Measurements from ENCODE around the gene PML.
"Not testable (repeated sequence)": the region's sequence is repeated elsewhere in the genome, so short reads cannot be mapped to it uniquely, and the experiment has no call there.

Gene PML

DNA sequence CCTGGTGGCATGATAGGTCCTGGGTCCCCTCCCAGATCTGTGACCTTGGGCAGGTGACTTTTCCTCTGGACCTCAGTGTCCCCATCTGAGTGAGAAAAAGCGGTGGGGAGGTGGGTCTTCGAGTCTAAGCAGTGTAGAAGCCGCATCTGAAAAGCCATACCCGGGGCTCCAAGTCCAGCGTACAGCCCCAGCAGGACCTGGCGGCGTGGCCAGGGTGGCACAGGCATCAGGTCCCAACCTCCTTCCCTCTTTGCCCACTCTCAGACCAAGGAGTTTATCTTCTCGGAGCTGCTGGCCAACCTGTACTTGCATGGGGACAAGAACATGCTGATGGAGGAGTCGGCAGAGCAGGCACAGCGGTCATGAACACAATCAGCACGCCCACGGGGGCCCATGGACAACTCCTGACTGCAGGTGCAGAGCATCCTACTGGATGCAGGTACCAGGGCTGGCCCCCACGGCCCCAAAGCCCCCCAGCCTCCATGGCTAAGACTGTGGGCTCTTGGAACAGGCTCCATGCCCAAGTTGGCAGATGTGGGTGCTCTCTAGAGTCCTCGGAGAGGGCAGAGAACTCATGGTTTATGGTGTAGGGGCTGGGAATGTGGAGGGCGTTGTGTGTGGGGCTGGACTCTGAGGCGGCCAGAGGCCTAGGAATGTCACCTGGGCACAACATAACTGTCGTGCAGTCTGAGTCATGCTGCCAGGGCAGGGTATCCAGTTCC, 69.1 kb downstream of the PML start:
- DNase-seq: not testable (repeated sequence)

DNA sequence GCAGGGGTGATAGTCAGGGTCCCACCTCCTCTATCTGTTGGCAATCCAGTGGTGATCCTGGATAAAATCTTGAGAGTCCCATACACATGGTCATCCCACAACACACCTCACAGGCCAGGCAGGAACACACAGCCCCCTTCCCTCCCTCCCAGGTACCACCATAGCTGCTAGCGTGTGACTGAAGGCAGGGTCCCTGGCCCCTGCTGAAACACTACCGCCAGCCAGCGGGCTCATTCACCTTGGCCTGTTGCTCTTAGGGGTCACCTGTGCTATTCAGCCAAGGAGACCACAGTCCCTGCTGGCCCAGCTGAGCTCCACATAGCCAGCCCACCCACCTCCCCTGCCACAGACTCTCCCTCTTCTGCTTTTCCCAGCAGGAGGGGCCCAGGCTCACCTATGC, 69.7 kb downstream of the PML start:
- not testable (repeated sequence) for DNase-seq

DNA sequence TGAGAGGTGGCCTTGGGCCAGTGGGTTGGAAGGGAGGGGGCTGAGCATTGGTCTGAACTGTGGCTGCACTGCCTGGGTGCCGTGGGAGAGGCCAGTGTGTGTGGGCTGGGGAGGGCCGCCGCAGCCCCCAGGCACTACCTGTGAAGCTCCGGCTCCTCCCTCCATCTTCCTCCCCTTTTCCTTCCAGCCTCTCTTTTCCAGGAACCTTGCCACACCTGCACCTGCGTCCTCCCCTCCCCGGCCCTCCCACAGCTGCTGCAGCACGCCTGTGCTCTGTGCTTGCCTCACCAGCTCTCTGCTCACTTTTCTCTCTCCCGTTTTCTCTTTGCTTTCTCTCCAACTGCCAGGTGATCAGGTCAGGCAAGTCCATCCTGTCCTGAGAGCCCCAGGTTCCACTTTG, 70.3 kb downstream of the PML start:
- not testable (repeated sequence) for DNase-seq

DNA sequence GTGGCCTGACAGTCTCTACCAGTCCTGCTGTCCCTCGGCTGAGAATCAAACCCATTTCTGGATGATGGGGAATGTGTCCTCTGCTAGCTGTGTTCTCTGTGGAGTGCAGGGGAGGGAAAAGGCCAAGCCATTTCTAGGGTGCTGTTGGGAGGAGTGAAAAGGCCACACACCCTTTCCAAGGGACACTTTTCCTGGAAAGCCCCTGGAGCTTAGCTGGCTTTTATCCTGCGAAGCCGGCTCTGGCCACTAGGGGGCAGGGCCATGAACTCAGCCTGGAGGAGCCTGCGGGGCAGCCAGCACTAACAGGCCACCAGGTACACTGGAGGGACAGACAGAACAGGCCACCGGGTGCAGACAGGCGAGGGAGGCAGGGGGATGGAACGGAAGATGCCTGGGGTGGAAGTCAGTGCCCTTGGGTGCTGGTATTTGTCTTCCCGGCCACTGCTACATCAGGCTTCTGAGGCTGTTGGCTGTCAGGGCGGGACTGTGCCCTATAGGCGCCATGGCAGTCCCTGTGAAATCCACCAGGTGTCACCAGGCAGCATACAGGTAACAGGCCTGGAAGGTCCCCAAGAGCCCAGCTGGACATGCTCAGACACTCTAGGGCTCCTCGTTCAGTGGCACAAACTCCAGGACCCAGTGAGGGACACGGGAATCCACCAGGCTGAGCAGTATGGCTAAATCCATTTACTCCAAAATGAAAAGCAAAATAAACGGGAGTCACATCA, 71.3 kb downstream of the PML start:
- peak; percentile 48 for DNase-seq

- DNase-seq: not testable (repeated sequence)
These were observed 77.1 kb downstream of the PML start for GRCh38 chr15:74071645-74072044.

GRCh38 chr15:74072132-74072531, 77.6 kb downstream of the PML start:
- not testable (repeated sequence) for DNase-seq

DNA sequence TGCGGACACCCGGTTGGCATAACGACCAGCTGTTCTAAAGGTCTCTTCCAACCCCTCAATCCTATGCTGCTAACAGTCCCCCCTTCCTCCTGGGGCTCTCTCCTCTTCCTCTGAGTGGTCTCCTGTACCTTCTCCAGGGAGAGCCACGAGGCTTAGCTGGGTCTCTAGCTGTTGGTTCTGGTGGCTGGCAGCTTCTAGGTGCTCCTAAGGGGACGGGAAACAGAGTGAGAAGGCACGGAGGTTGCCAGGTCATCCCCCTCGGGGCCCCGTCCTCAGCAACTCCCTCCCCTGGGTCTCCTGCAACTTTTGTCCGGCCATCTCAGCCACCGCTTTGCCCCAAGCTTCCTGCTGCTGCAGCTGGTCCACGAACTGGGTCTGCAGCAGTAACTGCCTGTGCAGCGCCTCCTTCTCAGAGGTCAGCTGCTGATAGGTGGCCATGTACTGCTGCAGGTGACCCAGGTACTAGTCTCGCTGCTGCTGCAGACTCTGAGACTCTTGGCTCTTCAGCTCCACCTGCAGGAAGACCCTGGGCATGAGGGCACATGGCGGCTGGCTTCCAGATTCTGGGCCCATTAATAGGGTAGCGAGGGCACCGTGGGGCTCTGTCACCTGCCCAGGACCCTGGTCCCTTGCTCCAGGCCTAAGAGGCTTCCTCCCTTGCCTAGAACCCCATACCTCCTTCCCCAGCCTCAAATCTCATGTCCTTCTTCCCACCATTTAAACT, 78.3 kb downstream of the PML start:
- peak; percentile 20 for DNase-seq

GRCh38 chr15:74075781-74076180, 81.3 kb downstream of the PML start:
- DNase-seq: not testable (repeated sequence)

DNA sequence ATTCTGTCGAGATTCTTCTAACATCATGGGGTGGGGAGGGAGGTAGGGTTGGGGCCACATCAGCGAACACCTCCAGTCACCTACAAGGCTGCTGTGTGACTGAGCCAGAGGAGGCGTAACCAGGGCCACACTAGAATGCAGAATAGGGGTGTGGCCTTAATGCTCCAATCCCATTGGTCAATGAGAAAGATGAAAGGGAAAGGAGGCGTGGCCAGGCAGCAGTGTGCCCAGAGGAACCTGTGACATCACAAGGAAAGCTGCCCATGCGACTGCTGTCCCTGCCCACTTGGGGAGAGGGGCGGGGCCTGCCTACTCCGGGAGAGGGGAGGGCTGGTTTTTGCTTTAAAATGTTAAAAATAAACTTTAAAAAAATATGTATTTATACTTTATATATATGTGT, 87.9 kb downstream of the PML start, which contains the start of gene GOLGA6A:
TSS of gene GOLGA6A (minus strand) at position 101 of the 400 bp plus-strand sequence. CDS start at position 60, 41 bp downstream.
- DNase-seq: not testable (repeated sequence)

GRCh38 chr15:74094567-74094966, 100.1 kb downstream of the PML start:
- DNase-seq: not testable (repeated sequence)

DNA sequence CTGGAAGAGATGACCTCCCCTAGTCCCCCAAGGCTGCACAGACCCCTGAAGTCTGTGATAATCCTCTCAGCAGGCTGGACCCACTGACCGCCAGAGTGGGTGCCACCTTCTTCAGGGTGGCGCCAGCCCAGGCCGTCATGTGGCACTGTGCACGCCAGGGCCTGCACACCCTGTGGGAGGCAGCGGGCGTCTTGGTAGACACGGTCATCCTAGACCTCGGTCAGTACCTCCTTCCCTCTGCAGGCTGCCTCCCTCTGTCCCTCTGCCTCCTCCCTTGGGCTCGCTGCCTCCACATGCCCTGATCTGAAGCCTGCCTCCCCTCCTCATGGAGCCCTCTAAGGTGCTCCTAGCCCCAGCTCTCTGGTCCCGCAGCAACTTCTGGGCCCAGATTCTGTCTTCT, 101.1 kb downstream of the PML start:
- not testable (repeated sequence) for DNase-seq

GRCh38 chr15:74096753-74097474, 102.4 kb downstream of the PML start:
- DNase-seq: not testable (repeated sequence)

All from stimulated activated CD4-positive, alpha-beta T cell treated with anti-CD3 and anti-CD28 coated beads, Interleukin-12 subunit alpha, Interleukin-12 subunit beta, amount 100 ng/mL, for 4 hours (primary cell).